ENCODE measurements around the gene ZNF23.

DNA sequence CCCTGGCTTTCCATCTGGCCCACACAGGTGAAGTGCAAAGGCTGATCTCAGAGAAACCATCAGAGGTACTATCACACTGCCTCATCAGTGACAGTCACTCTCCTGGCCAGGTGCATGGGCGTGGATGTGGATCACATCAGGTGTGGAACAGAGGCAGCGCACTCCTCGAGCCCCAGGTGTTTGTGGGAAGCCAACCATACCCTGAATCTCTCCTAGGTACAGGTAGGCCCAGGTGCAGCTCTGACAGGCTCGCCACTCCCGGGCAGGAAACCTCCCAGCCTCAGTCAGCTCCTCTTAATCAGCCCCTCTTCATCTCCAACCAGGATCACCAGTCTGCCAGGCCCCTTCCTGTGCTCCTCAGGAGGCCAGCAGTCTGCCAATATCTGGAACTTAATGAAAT is 51.9 kb downstream of the ZNF23 start:
- TF ChIP-seq EZH2 (IDR thresholded peaks at IDR 0.05; ENCODE audit: insufficient read depth, poor library complexity, severe bottlenecking) (no peak), EZH2phosphoT487 (IDR thresholded peaks at IDR 0.05; ENCODE audit: insufficient read depth, low read depth) (no peak)
